CD4-positive, alpha-beta T cell treated with Interleukin-17A for 1 hour (primary cell): Measurements from ENCODE around the gene GIPC2.
A peak's percentile ranks its signal among the peaks of the same experiment; 100 is the strongest.
"Not testable (repeated sequence)": the region's sequence is repeated elsewhere in the genome, so short reads cannot be mapped to it uniquely, and the experiment has no call there.

Experiments
- DNase-seq: peaks from one replicate; pipeline ENCODE4 v3.0.0-alpha.2; 2020

Gene GIPC2

GRCh38 chr1:78101051-78101450, 55.3 kb downstream of the GIPC2 start:
- DNase-seq: no peak

- no peak for DNase-seq
Observed at GRCh38 chr1:78101514-78101913, 55.7 kb downstream of the GIPC2 start.

GRCh38 chr1:78102082-78102481, 56.3 kb downstream of the GIPC2 start:
- no peak for DNase-seq

GRCh38 chr1:78102916-78103315, 57.1 kb downstream of the GIPC2 start:
- DNase-seq: no peak

- DNase-seq: no peak
Observed at GRCh38 chr1:78104322-78104721, 58.6 kb downstream of the GIPC2 start.

GRCh38 chr1:78109659-78110058, 63.9 kb downstream of the GIPC2 start:
- not testable (repeated sequence) for DNase-seq

GRCh38 chr1:78113156-78113916, 67.6 kb downstream of the GIPC2 start:
- no peak for DNase-seq

- DNase-seq: peak; percentile 74
Observed at GRCh38 chr1:78114034-78114956, 68.5 kb downstream of the GIPC2 start.

GRCh38 chr1:78120485-78120884, 74.7 kb downstream of the GIPC2 start:
- not testable (repeated sequence) for DNase-seq

GRCh38 chr1:78121710-78122109, 75.9 kb downstream of the GIPC2 start:
- no peak for DNase-seq

GRCh38 chr1:78122389-78122788, 76.6 kb downstream of the GIPC2 start:
- no peak for DNase-seq

GRCh38 chr1:78126506-78126905, 80.7 kb downstream of the GIPC2 start:
- no peak for DNase-seq

- no peak for DNase-seq
Observed at GRCh38 chr1:78132174-78132947, 86.6 kb downstream of the GIPC2 start.

- no peak for DNase-seq
Observed at GRCh38 chr1:78132948-78133322, 87.2 kb downstream of the GIPC2 start.

- no peak for DNase-seq
Observed at GRCh38 chr1:78136680-78137079, 90.9 kb downstream of the GIPC2 start.

GRCh38 chr1:78141531-78142231, 95.9 kb downstream of the GIPC2 start:
- DNase-seq: no peak

GRCh38 chr1:78142736-78143135, 97.0 kb downstream of the GIPC2 start:
- no peak for DNase-seq

GRCh38 chr1:78143152-78143551, 97.4 kb downstream of the GIPC2 start:
- DNase-seq: peak; percentile 28

GRCh38 chr1:78143673-78144072, 97.9 kb downstream of the GIPC2 start:
- DNase-seq: no peak

- peak; percentile 51 for DNase-seq
Observed at GRCh38 chr1:78145105-78145580, 99.4 kb downstream of the GIPC2 start.

GRCh38 chr1:78146205-78146771, 100.5 kb downstream of the GIPC2 start:
- no peak for DNase-seq

- DNase-seq: no peak
Observed at GRCh38 chr1:78147031-78147430, 101.3 kb downstream of the GIPC2 start.
